SH-SY5Y (cell line): Measurements from ENCODE around the gene MVK.

ENCODE experiments used
- GATA2 ChIP-seq: IDR thresholded peaks from 2 replicates; pipeline ENCODE4 v1.6.1; 2011; ENCODE audit warnings: mild to moderate bottlenecking, low read depth, low read length
- GATA3 ChIP-seq: IDR thresholded peaks from 2 replicates; pipeline ENCODE4 v1.6.1; 2011; ENCODE audit warnings: low read depth, mild to moderate bottlenecking, low read length, moderate library complexity

DNA sequence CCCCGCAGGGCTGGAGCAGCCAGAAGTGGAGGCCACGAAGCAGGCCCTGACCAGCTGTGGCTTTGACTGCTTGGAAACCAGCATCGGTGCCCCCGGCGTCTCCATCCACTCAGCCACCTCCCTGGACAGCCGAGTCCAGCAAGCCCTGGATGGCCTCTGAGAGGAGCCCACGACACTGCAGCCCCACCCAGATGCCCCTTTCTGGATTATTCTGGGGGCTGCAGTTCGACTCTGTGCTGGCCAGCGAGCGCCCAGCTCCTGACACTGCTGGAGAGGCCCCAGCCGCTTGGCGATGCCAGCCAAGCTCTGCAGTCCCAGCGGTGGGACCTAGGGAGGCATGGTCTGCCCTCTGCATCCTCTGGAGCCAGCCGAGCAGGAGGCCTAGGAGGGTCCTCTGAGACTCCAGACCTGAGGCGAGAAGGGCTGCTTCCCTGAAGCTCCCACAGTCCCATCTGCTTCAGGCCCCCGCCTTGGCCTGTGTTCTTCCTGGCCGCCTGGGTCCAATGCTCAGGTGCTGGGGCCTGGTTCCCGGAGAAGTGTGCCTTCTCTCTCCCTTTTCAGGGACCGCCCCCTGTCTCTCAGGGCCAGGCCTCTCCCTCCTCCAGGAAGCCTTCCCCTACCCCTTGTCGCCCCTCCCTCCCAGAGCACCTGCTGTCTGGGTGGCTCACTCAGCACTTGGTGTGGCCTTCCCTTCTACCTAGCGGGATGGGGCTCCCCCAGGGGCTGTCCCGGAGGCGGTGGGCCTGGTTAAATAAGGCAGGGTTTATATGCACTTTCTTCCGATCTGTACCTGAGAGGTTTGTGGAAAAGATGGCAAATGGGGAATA is 23.0 kb downstream of the MVK start:
- TF ChIP-seq GATA3: no peak
- no peak for TF ChIP-seq GATA2
